HG03432 (cell line): ENCODE results near the gene SAMD4A.

Experiments used
- ATAC-seq: cut with Tn5 transposase; IDR thresholded peaks from one replicate; pipeline ENCODE4 v1.9.1; 2021; ENCODE audit warnings: mild to moderate bottlenecking, moderate library complexity; ENCODE audit not compliant: unreplicated experiment

The SAMD4A gene, protein sequence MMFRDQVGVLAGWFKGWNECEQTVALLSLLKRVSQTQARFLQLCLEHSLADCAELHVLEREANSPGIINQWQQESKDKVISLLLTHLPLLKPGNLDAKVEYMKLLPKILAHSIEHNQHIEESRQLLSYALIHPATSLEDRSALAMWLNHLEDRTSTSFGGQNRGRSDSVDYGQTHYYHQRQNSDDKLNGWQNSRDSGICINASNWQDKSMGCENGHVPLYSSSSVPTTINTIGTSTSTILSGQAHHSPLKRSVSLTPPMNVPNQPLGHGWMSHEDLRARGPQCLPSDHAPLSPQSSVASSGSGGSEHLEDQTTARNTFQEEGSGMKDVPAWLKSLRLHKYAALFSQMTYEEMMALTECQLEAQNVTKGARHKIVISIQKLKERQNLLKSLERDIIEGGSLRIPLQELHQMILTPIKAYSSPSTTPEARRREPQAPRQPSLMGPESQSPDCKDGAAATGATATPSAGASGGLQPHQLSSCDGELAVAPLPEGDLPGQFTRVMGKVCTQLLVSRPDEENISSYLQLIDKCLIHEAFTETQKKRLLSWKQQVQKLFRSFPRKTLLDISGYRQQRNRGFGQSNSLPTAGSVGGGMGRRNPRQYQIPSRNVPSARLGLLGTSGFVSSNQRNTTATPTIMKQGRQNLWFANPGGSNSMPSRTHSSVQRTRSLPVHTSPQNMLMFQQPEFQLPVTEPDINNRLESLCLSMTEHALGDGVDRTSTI

GRCh38 chr14:54566410-54567223 lies at the start of gene SAMD4A:
Gene SAMD4A, plus strand, starts transcription at chr14:54567128. Its CDS starts 789 bp downstream, at chr14:54567917.
- peak; percentile 47 for ATAC-seq

GRCh38 chr14:54524410-54524809 lies 42.5 kb upstream of the SAMD4A start:
- no peak for ATAC-seq

DNA sequence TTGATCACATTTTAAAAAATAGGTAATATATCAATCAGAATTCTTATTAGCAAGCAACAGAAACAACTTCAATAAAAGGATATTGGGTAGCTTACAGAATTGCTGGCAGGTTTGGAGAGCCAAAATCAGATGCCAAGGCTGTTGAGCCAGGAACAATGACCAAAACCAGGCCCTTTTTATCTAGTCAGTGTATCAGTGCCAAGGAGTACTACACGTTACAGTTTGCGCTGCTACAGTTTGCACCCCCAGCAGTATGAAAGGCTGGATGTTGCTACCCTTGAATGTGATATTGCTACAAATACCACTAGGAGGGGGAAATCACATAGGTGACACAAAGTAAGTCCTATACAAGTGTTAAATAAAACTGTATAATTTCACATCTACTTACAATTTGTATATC lies 38.0 kb upstream of the SAMD4A start:
- ATAC-seq = no peak

- ATAC-seq = no peak
Measured at GRCh38 chr14:54529811-54530210, 37.1 kb upstream of the SAMD4A start.

DNA sequence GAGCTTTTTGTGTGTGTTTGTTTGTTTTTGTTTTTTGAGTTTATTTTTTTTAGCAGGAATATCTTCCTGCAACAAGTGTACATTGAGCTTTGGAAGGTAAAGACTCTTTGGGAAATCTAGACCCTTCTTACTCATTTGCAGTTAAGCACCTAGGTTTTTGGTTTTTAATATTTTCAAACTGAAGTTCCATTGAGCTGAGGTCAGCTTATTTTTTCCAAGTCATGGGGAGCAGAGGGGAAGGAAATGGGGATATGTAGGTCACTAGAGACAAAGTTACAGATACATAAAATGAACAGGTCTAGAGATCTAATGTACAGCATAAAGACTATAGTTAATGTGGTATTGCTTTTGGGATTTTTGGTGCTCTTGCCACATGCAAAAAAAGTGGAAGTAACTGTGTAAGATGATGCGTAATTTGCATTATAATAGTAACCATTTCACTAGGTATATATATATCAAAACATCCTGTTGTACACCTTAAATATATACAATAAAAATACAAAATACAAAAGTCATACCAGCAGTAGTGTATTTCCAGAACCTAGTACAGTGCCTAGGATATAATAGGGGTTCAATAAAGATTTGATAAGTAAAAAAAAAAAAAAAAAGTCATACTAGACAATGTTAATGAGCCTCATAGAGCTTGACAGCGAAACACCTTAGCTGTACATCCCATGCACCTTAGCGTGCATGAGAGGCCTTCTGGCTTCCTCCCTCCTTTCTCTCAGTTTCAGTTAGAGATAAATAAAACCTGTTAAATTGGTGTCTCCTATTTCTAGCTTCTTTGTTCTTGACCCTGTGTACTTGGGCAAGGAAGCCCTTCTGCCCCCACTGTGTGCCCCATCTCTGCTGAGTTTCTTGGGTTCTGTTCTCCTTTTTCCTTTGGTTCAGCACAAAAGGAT lies 34.6 kb upstream of the SAMD4A start:
- peak; percentile 98 for ATAC-seq

DNA sequence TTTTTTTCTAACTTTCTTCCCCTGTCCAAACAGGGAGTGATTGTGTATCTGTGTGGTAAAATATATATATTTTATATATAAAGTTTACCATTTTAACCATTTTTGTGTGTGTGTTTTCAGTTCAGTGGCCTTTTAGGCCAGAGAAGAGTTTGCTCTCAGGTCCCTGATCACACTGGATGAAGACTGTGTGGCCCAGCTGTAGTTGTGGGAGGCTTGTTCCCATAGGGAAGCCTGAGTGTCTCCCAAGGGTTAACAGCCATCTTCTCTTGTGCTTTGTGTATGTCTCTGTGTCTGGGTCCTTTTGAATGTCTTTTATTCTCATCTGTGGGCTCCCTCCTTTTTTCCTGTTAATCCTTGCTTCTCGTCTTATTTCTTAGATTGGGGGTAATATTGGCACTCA lies 33.8 kb upstream of the SAMD4A start:
- peak; percentile 27 for ATAC-seq

DNA sequence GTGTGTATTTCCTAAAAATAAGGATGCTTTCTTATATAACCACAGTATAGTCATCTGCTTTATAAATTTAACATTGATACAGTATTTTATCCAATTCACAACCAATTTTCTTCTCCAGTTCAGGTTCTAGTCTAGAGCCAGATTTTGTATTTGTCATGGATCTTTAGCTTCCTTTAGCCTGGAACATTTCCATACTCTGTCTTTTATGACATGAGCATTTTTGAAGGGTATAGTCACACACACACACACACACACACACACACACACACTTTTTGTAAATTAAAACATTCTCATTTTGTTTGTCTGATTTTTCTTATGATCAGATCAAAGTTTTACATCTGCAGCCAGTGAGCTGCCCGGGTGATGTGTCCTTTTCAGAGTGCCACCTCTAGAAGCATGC lies 31.8 kb upstream of the SAMD4A start:
- no peak for ATAC-seq

DNA sequence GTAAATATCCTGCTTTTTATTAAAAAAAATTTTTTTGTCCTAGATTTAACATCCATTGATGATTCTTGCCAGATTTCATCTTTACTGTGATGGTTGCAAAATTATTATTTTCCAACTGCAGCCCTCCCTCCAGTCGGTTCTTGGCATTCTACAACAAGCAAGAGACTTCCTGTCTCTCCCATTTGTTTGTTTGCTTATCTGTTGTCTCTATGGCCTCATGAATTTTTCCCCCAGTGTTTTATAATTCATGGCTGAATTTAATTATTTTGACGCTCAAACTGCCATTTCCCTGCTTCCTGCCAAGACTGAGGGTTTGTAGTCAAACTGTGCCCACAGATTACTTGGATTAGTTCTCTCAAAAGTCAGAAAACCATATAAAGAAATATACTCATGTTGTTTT lies 31.3 kb upstream of the SAMD4A start:
- ATAC-seq = no peak

GRCh38 chr14:54537651-54538050 lies 29.3 kb upstream of the SAMD4A start:
- ATAC-seq = no peak

- no peak for ATAC-seq
Measured at GRCh38 chr14:54538055-54538454, 28.9 kb upstream of the SAMD4A start.

- no peak for ATAC-seq
Measured at GRCh38 chr14:54547583-54547982, 19.3 kb upstream of the SAMD4A start.

DNA sequence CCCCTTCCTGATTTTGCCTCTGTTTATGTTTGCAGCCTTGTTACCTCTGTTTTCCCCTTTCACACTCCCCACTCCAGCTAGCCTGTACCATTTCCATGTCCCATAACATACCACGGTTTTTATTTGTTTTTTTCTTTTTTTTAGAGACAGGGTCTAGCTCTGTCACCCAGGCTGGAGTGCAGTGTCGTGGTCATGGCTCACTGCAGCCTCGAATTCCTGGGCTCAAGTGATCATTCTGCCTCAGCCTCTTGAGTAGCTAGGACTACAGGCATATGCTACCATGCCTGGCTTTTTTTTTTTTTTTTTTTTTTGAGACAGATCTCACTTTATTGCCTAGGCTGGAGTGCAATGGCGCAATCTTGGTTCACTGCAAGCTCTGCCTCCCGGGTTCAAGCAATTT lies 18.4 kb upstream of the SAMD4A start:
- no peak for ATAC-seq

- no peak for ATAC-seq
Measured at GRCh38 chr14:54549862-54550261, 17.1 kb upstream of the SAMD4A start.

- no peak for ATAC-seq
Measured at GRCh38 chr14:54550514-54550913, 16.4 kb upstream of the SAMD4A start.

DNA sequence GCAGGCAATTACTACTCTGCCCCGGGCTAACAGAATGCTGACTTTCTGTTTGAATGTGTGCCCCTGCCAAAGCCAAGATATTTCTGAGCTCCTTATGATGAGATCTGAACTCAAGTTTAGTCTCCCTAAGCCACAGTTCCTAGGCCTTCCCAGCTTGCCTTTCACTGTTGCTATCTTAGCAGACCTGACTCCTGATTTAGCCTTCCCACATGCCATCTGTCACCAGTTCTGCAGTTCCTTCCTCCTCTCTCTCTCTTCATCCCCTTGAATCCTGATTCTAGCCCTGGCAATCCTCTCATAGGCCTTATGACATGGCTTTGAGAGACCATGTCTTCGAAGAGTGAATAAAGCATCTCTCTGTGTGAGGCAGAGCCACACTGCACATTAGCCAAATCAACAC lies 12.5 kb upstream of the SAMD4A start:
- ATAC-seq = no peak

GRCh38 chr14:54555651-54556050 lies 11.3 kb upstream of the SAMD4A start:
- ATAC-seq = no peak

DNA sequence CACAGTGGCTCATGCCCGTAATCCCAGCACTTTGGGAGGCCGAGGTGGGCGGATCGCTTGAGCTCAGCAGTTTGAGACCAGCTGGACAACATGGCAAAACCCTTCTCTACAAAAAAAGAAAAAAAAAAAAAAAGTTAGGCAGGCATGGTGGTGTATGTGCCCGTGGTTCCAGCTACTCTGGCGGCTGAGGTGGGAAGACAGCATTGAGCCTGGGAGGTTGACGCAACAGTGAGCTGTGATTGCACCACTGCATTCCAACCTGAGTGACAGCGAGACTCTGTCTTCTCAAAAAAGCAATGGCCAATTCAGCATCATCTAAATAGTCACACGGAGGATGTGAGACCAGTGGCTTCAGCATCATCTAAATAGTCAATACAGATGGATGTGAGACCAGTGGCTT lies 10.4 kb upstream of the SAMD4A start:
- ATAC-seq = no peak

DNA sequence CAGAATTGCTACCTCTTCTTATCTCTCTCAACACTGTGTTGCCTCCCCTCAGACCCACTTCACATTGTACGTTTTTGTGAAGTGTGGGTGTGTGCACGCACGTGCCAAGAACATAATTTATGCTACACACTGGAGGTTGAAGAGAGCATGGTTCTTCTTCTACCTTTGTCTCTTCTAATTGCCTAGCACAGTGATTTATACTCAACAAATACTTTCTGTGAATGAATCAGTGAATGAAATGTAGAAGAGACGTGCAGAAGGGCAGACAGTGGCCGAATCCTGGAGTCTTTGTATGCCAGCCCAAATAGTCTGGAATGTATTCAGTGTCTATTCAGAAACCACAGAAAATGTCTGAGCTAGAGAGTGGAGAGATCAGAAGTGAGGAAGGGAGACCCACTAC lies 4.6 kb upstream of the SAMD4A start:
- ATAC-seq = no peak

- no peak for ATAC-seq
Measured at GRCh38 chr14:54564071-54564867, 2.7 kb upstream of the SAMD4A start.
